ENCODE data around the gene FOXE3.

DNA sequence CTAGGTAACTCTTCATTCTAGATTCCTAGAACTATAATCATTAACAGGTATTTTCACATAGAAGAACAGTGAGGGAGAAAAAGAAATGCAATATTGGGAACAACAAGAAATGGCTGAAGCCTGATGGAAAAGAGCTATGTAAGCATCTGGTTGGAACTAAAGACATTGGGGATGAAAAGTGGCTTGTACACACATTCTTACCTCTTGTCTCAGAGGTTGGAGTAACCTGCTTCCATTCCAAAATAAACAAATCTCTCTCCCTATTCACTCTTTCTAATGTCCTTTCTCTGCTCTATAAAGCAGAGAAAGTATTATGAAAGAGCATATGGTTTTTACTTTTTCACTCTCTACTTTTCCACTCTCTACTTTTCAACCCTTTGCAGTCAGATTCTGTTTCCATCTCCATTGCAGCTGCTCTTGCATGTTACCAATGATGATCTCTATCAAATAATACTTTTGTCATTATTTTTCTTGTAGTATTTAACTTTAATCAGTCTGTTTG, 45.0 kb upstream of the FOXE3 start:
- TF ChIP-seq, protein P1, sequence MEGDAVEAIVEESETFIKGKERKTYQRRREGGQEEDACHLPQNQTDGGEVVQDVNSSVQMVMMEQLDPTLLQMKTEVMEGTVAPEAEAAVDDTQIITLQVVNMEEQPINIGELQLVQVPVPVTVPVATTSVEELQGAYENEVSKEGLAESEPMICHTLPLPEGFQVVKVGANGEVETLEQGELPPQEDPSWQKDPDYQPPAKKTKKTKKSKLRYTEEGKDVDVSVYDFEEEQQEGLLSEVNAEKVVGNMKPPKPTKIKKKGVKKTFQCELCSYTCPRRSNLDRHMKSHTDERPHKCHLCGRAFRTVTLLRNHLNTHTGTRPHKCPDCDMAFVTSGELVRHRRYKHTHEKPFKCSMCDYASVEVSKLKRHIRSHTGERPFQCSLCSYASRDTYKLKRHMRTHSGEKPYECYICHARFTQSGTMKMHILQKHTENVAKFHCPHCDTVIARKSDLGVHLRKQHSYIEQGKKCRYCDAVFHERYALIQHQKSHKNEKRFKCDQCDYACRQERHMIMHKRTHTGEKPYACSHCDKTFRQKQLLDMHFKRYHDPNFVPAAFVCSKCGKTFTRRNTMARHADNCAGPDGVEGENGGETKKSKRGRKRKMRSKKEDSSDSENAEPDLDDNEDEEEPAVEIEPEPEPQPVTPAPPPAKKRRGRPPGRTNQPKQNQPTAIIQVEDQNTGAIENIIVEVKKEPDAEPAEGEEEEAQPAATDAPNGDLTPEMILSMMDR (IDR thresholded peaks at IDR 0.05): no peak
- no peak for TF ChIP-seq ZFX (IDR thresholded peaks at IDR 0.05; ENCODE audit: borderline replicate concordance)
